Activated naive CD8-positive, alpha-beta T cell treated with anti-CD3 and anti-CD28 coated beads, Interleukin-2, amount 10 ng/mL, durations not matched to agents 7 days and 5 days (primary cell): ENCODE results near the gene CD40LG. TPM values are rescaled to one million over a fixed set of nuclear protein-coding genes. Genes with fewer than 3 reads are reported as not detected.
A peak's percentile ranks its signal among the peaks of the same experiment; 100 is the strongest.

Experiments used
- ATAC-seq: fragments of 150-1000 bp; cut with Tn5 transposase; one replicate; pipeline ENCODE4 v1.10.0; 2021; ENCODE audit warnings: low read depth, moderate library complexity
- POLR2A ChIA-PET: fragments of 350-600 bp; sonication (Branson Sonifier 250); formaldehyde crosslinking; loops from one replicate; lab custom pipeline; 2021; ENCODE audit warnings: antibody characterized with exemption; lab: Charles Lee
- DNase-seq: peaks from one replicate; pipeline ENCODE4 v3.0.0; 2021
- H3K27ac Mint-ChIP-seq: one replicate; pipeline ENCODE4 v1.8.0; 2022; ENCODE audit warnings: mild to moderate bottlenecking, mixed read lengths
- H3K27me3 Mint-ChIP-seq: one replicate; pipeline ENCODE4 v1.8.0; 2022; ENCODE audit warnings: mild to moderate bottlenecking, moderate library complexity, mixed read lengths
- H3K36me3 Mint-ChIP-seq: one replicate; pipeline ENCODE4 v1.8.0; 2021; ENCODE audit warnings: mild to moderate bottlenecking, mixed read lengths
- H3K4me1 Mint-ChIP-seq: one replicate; pipeline ENCODE4 v1.8.0; 2021; ENCODE audit warnings: mixed read lengths
- H3K4me3 Mint-ChIP-seq: one replicate; pipeline ENCODE4 v1.8.0; 2022; ENCODE audit warnings: mild to moderate bottlenecking, moderate library complexity, mixed read lengths
- H3K9me3 Mint-ChIP-seq: one replicate; pipeline ENCODE4 v1.8.0; 2021; ENCODE audit warnings: mixed read lengths
- total RNA-seq, 2 experiments: library from RNA; stranded (reverse); gene quantifications; one replicate each; pipeline ENCODE4 v1.2.3, GENCODE V29; 2021

CD40LG gene
- total RNA-seq, 2 experiments from 2014 or later = 2.5 to 3.7 TPM

DNA sequence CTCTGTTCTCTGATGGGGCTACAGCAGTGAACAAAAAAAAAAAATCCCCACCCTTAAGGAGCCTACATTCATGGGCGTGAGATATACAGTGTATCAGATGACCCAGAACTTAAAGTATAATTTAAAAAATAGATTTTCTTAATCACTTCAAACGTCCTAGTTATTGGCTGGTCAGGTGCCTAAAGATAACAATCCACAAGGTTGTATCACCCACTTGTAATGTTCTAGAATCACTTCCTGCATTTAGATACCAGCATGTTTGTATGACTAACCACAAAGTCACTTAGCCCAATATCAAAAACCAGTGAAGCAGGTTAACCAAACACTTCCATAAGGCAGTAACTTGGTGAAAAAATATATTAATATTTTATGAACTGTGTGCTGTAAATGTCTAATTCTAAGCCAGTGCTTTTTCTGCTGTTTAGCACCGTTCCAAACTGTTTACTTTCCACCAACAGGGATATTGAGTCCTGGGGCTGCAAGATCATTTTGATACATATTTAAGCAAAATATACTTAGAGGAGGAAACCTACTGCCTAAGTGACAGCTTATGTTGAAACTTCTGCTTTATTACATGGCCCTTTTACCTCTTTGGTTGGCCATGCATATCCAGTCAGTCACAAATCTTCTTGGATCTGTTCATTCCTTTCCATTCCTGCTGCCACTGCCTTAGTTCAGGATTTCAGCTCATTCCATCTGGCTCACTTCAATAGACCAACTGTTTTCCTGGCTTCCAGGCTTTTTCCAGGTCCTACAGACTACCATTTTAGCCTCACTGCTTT, 43.3 kb downstream of the CD40LG start:
- Mint-ChIP-seq H3K27me3 (no peaks in the 10 kb centered on the region), H3K9me3 (no peaks in the 10 kb centered on the region), H3K4me3 (peak overlapping the region; percentile 30), H3K4me1 (peaks cover 53% of the 10 kb centered on the region), H3K27ac (peak overlapping the region; percentile 84), H3K36me3 (peaks cover 23% of the 10 kb centered on the region)
- POLR2A ChIA-PET = no interaction called here
- no peak for DNase-seq
- peak; percentile 51 for ATAC-seq

DNA sequence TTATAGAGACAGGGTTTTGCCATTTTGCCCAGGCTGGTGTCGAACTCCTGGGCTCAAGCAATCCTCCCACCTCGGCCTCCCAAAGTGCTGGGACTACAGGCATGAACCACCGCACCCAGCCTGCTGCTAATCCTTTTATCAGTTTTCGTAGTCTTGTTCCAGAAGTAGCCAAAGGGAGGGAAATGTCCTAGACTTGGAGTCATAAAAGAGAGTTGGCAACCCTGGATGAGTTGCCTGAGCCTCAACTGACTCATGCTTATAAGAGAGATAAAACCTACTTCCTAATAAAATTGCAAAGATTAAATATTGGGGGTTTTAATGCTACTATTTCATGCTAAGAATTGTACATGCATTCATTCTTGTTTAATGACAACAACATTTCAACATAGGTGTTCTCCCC, 44.3 kb downstream of the CD40LG start:
- ATAC-seq (no peak), DNase-seq (no peak)
- peaks cover 60% of the 10 kb centered on the region for H3K4me1 Mint-ChIP-seq
- peaks cover 23% of the 10 kb centered on the region for H3K36me3 Mint-ChIP-seq
- POLR2A ChIA-PET = no interaction called here
- no peak overlapping the region for H3K4me3 Mint-ChIP-seq
- no peaks in the 10 kb centered on the region for H3K27me3 Mint-ChIP-seq
- no peaks in the 10 kb centered on the region for H3K9me3 Mint-ChIP-seq
- no peak overlapping the region for H3K27ac Mint-ChIP-seq

DNA sequence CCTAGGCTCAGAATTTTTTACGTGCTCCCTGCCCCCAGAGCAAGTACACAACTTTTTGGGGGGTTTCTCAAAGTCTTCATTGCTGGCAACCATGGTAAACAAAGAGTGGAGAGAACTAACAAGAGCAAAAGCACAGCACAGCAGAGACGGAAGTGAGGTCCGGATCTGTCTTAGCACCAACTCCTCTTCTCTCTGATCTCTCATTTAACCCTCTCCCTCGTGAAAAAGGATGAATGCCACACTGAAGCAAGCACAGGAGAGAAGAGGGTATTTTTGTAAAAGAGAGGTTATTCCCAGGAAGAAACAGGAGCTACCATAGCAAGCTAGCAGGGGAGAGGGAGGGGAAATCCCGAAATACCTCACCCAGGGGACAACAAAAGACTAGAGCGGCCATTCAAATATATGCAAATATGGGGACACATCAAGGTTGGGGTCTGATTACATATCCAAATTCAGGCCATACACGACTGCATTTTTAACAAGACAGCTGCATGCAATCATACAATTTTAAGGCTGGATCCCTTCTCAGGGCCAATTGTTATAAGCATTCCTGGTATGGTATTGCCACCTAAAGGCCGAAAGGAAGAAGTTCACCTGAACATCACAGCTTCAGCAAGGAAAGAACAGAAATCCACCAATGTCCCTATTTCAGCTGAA, 46.6 kb downstream of the CD40LG start:
- Mint-ChIP-seq H3K9me3 (no peaks in the 10 kb centered on the region), H3K27ac (peak overlapping the region; percentile 95), H3K4me3 (peak overlapping the region; percentile 73), H3K4me1 (peaks cover 51% of the 10 kb centered on the region), H3K27me3 (no peaks in the 10 kb centered on the region), H3K36me3 (peaks cover 25% of the 10 kb centered on the region)
- POLR2A ChIA-PET = interaction anchor here (0.7 kb wide), 1 partner anchor 86 kb away, joined by 3 read pairs; no protein-coding TSS in a partner anchor
- no peak for DNase-seq
- ATAC-seq = peak; percentile 59

DNA sequence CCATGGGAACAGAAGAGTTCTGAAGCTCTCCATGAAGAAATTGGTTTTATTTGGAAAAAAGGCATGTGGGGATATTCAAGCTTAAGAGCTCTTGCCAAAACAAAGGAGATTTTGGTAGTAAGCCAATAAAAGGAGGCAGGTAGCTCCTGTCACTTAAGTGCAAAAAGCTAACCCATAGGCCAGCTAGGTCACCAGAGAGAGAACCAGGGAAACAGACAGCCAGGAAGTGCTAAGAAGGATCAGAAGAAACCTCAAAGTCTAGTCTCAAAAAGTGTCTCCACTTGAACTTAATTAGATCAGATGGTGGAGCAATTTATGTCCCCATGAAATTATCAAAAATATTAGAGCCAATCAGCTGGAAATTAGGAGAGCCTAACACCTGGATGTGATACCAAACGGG, 49.2 kb downstream of the CD40LG start:
- Mint-ChIP-seq H3K4me1 (peaks cover 37% of the 10 kb centered on the region), H3K9me3 (no peaks in the 10 kb centered on the region), H3K4me3 (peak overlapping the region; percentile 70), H3K27me3 (no peaks in the 10 kb centered on the region), H3K36me3 (peaks cover 40% of the 10 kb centered on the region), H3K27ac (peak overlapping the region; percentile 86)
- POLR2A ChIA-PET = interaction anchor here (1.7 kb wide), 1 partner anchor 183 kb away, joined by 6 read pairs; the partner anchor contains the start of gene RBMX
- DNase-seq = no peak
- peak; percentile 23 for ATAC-seq

DNA sequence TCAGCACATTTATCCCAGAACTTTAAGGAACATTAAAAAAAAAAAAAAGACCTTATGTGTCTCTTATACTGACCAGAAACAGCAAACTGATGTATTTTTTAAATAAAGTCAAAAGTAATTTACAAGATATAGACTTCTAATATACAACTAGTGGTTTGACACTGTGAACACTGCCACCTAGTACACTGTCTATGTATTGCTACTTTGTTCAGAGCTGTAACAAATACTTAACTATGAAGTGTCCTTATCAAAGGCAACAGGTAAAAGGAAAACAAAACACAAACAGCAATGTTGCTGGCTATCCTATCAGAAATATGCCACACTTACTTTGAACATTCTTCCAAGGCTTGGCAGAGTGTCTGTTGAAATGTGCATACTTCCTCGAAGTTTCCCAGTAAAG, 60.4 kb downstream of the CD40LG start:
- Mint-ChIP-seq H3K36me3 (peaks cover 21% of the 10 kb centered on the region), H3K27ac (no peak overlapping the region)

More for the DNA sequence above, 60.4 kb downstream of the CD40LG start:
- Mint-ChIP-seq H3K4me3 (no peak overlapping the region), H3K27me3 (no peaks in the 10 kb centered on the region), H3K4me1 (peaks cover 12% of the 10 kb centered on the region), H3K9me3 (no peaks in the 10 kb centered on the region)
- no peak for ATAC-seq
- DNase-seq = no peak
- POLR2A ChIA-PET = interaction anchor here (0.9 kb wide), 1 partner anchor 172 kb away, joined by 3 read pairs; the partner anchor contains the start of gene RBMX

Other genes starting within 250 kb of the CD40LG start
- gene BRS3, start 160.2 kb upstream of the CD40LG start, total RNA-seq = not detected
- gene HTATSF1, start 150.6 kb upstream of the CD40LG start, total RNA-seq = 10 to 100 TPM; 63.8 to 65.2 TPM
- gene VGLL1, start 115.9 kb upstream of the CD40LG start, total RNA-seq = under 1 TPM in 1 of 2 experiments, not detected in 1; 0.77 TPM
- 10 to 100 TPM; 85.0 to 87.1 TPM for gene ARHGEF6, start 132.8 kb downstream of the CD40LG start, total RNA-seq
- gene RBMX, start 232.6 kb downstream of the CD40LG start, total RNA-seq = 100 to 1,000 TPM; 252 to 260 TPM